GM23338 (cell line): ENCODE data around the gene NOX5. TPM values are rescaled to one million over a fixed set of nuclear protein-coding genes. Genes with fewer than 3 reads are reported as not detected.

Experiments
- ATAC-seq: fragments of 200-7000 bp; cut with Tn5 transposase; 3 replicates; pipeline ENCODE4 v1.9.1; 2020
- DNase-seq: peaks from one replicate; pipeline ENCODE4 v3.0.0-alpha.2; 2015; ENCODE audit warnings: low spot score
- H2AFZ ChIP-seq: fragments of 200-600 bp; sonication (generic); 2 replicates; pipeline ENCODE4 v1.8.0; 2016; ENCODE audit warnings: antibody characterized with exemption, mild to moderate bottlenecking, moderate library complexity
- H3F3A ChIP-seq: fragments of 200-600 bp; sonication (generic); replicated peaks from 2 replicates; pipeline ENCODE4 v1.8.0; 2017; ENCODE audit warnings: antibody characterized with exemption, mixed run types, low read depth
- H3K27ac ChIP-seq: fragments of 200-600 bp; sonication (generic); 2 replicates; pipeline ENCODE4 v1.6.1; 2016; ENCODE audit warnings: low read depth
- H3K27me3 ChIP-seq: fragments of 200-600 bp; sonication (generic); 2 replicates; pipeline ENCODE4 v1.8.0; 2016; ENCODE audit warnings: mild to moderate bottlenecking, mixed run types, moderate library complexity; ENCODE audit not compliant: insufficient read depth
- H3K36me3 ChIP-seq: fragments of 200-600 bp; sonication (generic); 2 replicates; pipeline ENCODE4 v1.8.0; 2016; ENCODE audit warnings: mild to moderate bottlenecking; ENCODE audit not compliant: insufficient read depth
- H3K4me1 ChIP-seq: fragments of 200-600 bp; sonication (generic); 2 replicates; pipeline ENCODE4 v1.8.0; 2016; ENCODE audit warnings: mild to moderate bottlenecking, moderate library complexity; ENCODE audit not compliant: insufficient read depth
- H3K4me2 ChIP-seq: fragments of 200-600 bp; sonication (generic); 2 replicates; pipeline ENCODE4 v1.7.1; 2017; ENCODE audit warnings: mixed run types
- H3K4me3 ChIP-seq: fragments of 200-600 bp; sonication (generic); 2 replicates; pipeline ENCODE4 v1.6.1; 2016; ENCODE audit warnings: mixed run types
- H3K79me2 ChIP-seq: fragments of 200-600 bp; sonication (generic); replicated peaks from 2 replicates; pipeline ENCODE4 v1.8.0; 2017; ENCODE audit warnings: mild to moderate bottlenecking; ENCODE audit not compliant: insufficient read depth
- H3K9me2 ChIP-seq: fragments of 200-600 bp; sonication (generic); 2 replicates; pipeline ENCODE4 v1.8.0; 2017; ENCODE audit not compliant: insufficient read depth
- H4K20me1 ChIP-seq: fragments of 200-600 bp; sonication (generic); replicated peaks from 2 replicates; pipeline ENCODE4 v1.8.0; 2017; ENCODE audit warnings: mild to moderate bottlenecking; ENCODE audit not compliant: insufficient read depth
- H3K27ac Mint-ChIP-seq: 2 replicates; pipeline ENCODE4 v1.8.0; 2020; ENCODE audit warnings: inconsistent platforms, mild to moderate bottlenecking, moderate library complexity, mixed read lengths
- H3K27me3 Mint-ChIP-seq: 3 replicates; pipeline ENCODE4 v1.8.0; 2022; ENCODE audit warnings: low read depth, mild to moderate bottlenecking, moderate library complexity, mixed read lengths, inconsistent platforms; ENCODE audit not compliant: insufficient read depth, poor library complexity
- H3K36me3 Mint-ChIP-seq: 3 replicates; pipeline ENCODE4 v1.8.0; 2021; ENCODE audit warnings: low read depth, mild to moderate bottlenecking, inconsistent platforms, moderate library complexity, mixed read lengths
- H3K4me1 Mint-ChIP-seq: 3 replicates; pipeline ENCODE4 v1.8.0; 2020; ENCODE audit warnings: mild to moderate bottlenecking, inconsistent platforms, mixed read lengths
- H3K4me3 Mint-ChIP-seq: 3 replicates; pipeline ENCODE4 v1.8.0; 2021; ENCODE audit warnings: moderate library complexity, mild to moderate bottlenecking, inconsistent platforms, mixed read lengths
- H3K9me3 Mint-ChIP-seq: 3 replicates; pipeline ENCODE4 v1.8.0; 2020; ENCODE audit warnings: moderate library complexity, mild to moderate bottlenecking, inconsistent platforms, mixed read lengths
- CREB1 ChIP-seq: fragments of 250-450 bp; sonication (Bioruptor Pico); IDR thresholded peaks from 2 replicates; pipeline ENCODE4 v1.5.0; 2020; ENCODE audit warnings: low read depth, mild to moderate bottlenecking, moderate library complexity
- ETS1 ChIP-seq: IDR thresholded peaks from 2 replicates; pipeline ENCODE4 v1.6.1; 2016; ENCODE audit warnings: antibody characterized with exemption
- EZH2 ChIP-seq: fragments of 200-600 bp; sonication (generic); IDR thresholded peaks from one replicate; pipeline ENCODE4 v1.8.0; 2017; ENCODE audit warnings: antibody characterized with exemption, mild to moderate bottlenecking, low read depth; ENCODE audit not compliant: unreplicated experiment
- EZH2phosphoT487 ChIP-seq: fragments of 200-600 bp; sonication (generic); IDR thresholded peaks from one replicate; pipeline ENCODE4 v1.8.1; 2018; ENCODE audit warnings: antibody characterized with exemption; ENCODE audit not compliant: unreplicated experiment
- JUNB ChIP-seq: IDR thresholded peaks from one replicate; pipeline ENCODE4 v1.6.1; 2016; ENCODE audit warnings: antibody characterized with exemption; ENCODE audit not compliant: unreplicated experiment
- NANOG ChIP-seq: IDR thresholded peaks from 2 replicates; pipeline ENCODE4 v1.6.1; 2016; ENCODE audit warnings: antibody characterized with exemption, borderline replicate concordance
- POLR2AphosphoS5 ChIP-seq: IDR thresholded peaks from 2 replicates; pipeline ENCODE4 v1.6.1; 2016; ENCODE audit warnings: antibody characterized with exemption, low read depth
- STAT1 ChIP-seq: IDR thresholded peaks from one replicate; pipeline ENCODE4 v1.6.1; 2016; ENCODE audit warnings: antibody characterized with exemption; ENCODE audit not compliant: unreplicated experiment
- ZNF331 ChIP-seq: fragments of 250-450 bp; sonication (Bioruptor Pico); IDR thresholded peaks from 2 replicates; pipeline ENCODE4 v1.5.0; 2020; ENCODE audit warnings: low read depth, mild to moderate bottlenecking, moderate library complexity
- polyA plus RNA-seq: library from polyadenylated mRNA; unstranded; fragments of >200 nt; fragmentation: Nextera tagmentation; extraction: Ambion mirVana; gene quantifications from 2 replicates; pipeline ENCODE4 v1.2.1, GENCODE V29; 2016
- total RNA-seq: library from RNA; depleted of rRNA; stranded (reverse); fragments of >200 nt; shearing (Covaris generic); gene quantifications from 2 replicates; pipeline ENCODE4 v1.2.3, GENCODE V29; 2014

The NOX5 gene
- total and polyA plus RNA-seq, 2 experiments from 2014 or later, result 0.03 TPM; not detected in 1

- TF ChIP-seq CREB1 (CRISPR knock-in tag) (no peak), ETS1 (no peak), STAT1 (no peak), EZH2phosphoT487 (no peak), NANOG (no peak), JUNB (no peak), EZH2 (no peak), POLR2AphosphoS5 (no peak), ZNF331 (CRISPR knock-in tag) (no peak)
- Mint-ChIP-seq H3K4me3 (peak overlapping the region; percentile 2; the same call in 1 of the 3 replicates), H3K27me3 (peaks cover 17% of the 10 kb centered on the region), H3K9me3 (no peaks in the 10 kb centered on the region), H3K4me1 (peaks cover 54% of the 10 kb centered on the region), H3K36me3 (no peaks in the 10 kb centered on the region; the same call in 2 of the 3 replicates), H3K27ac (no peak overlapping the region)
- peak; percentile 52 for DNase-seq
- Histone ChIP-seq H3K4me3 (no peak overlapping the region), H2AFZ (peak overlapping the region; percentile 58; the same call in 1 of the 2 replicates), H3F3A (no peaks in the 10 kb centered on the region), H3K9me2 (no peaks in the 10 kb centered on the region), H3K79me2 (no peaks in the 10 kb centered on the region), H3K4me2 (peak overlapping the region; percentile 35; the same call in 1 of the 2 replicates), H4K20me1 (no peaks in the 10 kb centered on the region), H3K27ac (no peak overlapping the region), H3K4me1 (peaks cover 44% of the 10 kb centered on the region), H3K36me3 (no peaks in the 10 kb centered on the region), H3K27me3 (no peaks in the 10 kb centered on the region)
- ATAC-seq, result peak; percentile 43
These were observed 67.0 kb downstream of the NOX5 start for GRCh38 chr15:69081310-69082004.

GRCh38 chr15:69082021-69082502, 67.6 kb downstream of the NOX5 start:
- Histone ChIP-seq H3K4me2 (no peak overlapping the region), H4K20me1 (no peaks in the 10 kb centered on the region), H3K4me3 (no peak overlapping the region), H3K27ac (no peak overlapping the region), H3K4me1 (peaks cover 49% of the 10 kb centered on the region), H2AFZ (peak overlapping the region; percentile 58; the same call in 1 of the 2 replicates), H3K27me3 (peaks cover 4% of the 10 kb centered on the region; the same call in 1 of the 2 replicates), H3K36me3 (no peaks in the 10 kb centered on the region), H3F3A (peaks cover 3% of the 10 kb centered on the region; the same call in 1 of the 2 replicates), H3K9me2 (no peaks in the 10 kb centered on the region), H3K79me2 (no peaks in the 10 kb centered on the region)
- no peak for ATAC-seq
- H3K4me1 Mint-ChIP-seq, result peaks cover 58% of the 10 kb centered on the region
- no peaks in the 10 kb centered on the region for H3K9me3 Mint-ChIP-seq
- TF ChIP-seq CREB1 (CRISPR knock-in tag) (no peak), EZH2phosphoT487 (no peak), ZNF331 (CRISPR knock-in tag) (no peak), ETS1 (no peak)
- H3K36me3 Mint-ChIP-seq, result no peaks in the 10 kb centered on the region; the same call in 2 of the 3 replicates
- no peak overlapping the region for H3K27ac Mint-ChIP-seq
- no peak for DNase-seq
- peaks cover 13% of the 10 kb centered on the region for H3K27me3 Mint-ChIP-seq
- no peak overlapping the region; the same call in 2 of the 3 replicates for H3K4me3 Mint-ChIP-seq
